Mesodermal cell (in vitro differentiated cells): ENCODE measurements around the gene ARHGEF7.
"Not testable (repeated sequence)": the region's sequence is repeated elsewhere in the genome, so short reads cannot be mapped to it uniquely, and the experiment has no call there.

Experiments used
- H3K27ac ChIP-seq: 2 replicates; pipeline ENCODE4 v1.7.0; 2013; ENCODE audit warnings: mild to moderate bottlenecking, low read depth, low read length, moderate library complexity; ENCODE audit not compliant: severe bottlenecking
- H3K36me3 ChIP-seq: 2 replicates; pipeline ENCODE4 v1.7.1; 2013; ENCODE audit warnings: mild to moderate bottlenecking, low read length, moderate library complexity; ENCODE audit not compliant: control insufficient read depth, insufficient read depth
- H3K4me1 ChIP-seq: one replicate; pipeline ENCODE4 v1.7.1; 2013; ENCODE audit warnings: mild to moderate bottlenecking, low read length; ENCODE audit not compliant: insufficient read depth, control insufficient read depth, poor library complexity, severe bottlenecking
- H3K4me3 ChIP-seq: 2 replicates; pipeline ENCODE4 v1.7.0; 2013; ENCODE audit warnings: low read length, control low read depth, mild to moderate bottlenecking; ENCODE audit not compliant: insufficient read depth, poor library complexity, severe bottlenecking; ENCODE audit errors: extremely low read depth
- H3K9me3 ChIP-seq: 2 replicates; pipeline ENCODE4 v1.7.1; 2013; ENCODE audit warnings: mild to moderate bottlenecking, low read length, moderate library complexity; ENCODE audit not compliant: control insufficient read depth
- WGBS, 2 experiments: methylation state at CpG; one replicate each; pipeline ENCODE4 v1.1.5; 2013; ENCODE audit warnings: missing lambda C conversion rate in 2 of 2; ENCODE audit not compliant: insufficient coverage in 2 of 2; 5-methylcytosine and 5-hydroxymethylcytosine counted together

ARHGEF7 gene

DNA sequence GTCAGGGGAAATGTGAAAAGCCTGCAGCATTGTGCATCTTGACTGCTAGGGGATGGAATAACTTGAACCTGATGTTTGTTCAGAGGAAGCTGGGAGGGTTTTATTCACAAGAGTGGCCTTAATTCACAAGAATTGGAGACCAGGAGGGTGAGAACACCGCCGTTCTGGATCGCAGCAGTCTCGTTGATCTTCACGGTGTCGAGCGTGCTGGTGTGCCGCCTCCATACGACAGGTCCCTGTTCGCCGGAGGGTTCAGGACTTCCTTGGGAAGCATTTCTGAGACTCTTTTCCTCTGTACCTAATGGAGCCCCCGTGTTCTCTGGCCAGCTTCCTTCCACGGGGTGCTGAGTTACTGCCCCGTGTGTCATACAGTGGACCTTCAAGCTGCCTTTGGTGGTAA, 66.9 kb downstream of the ARHGEF7 start:
- Histone ChIP-seq H3K4me3 (no peak overlapping the region), H3K27ac (no peak overlapping the region), H3K9me3 (no peaks in the 10 kb centered on the region), H3K36me3 (peaks cover 8% of the 10 kb centered on the region), H3K4me1 (peaks cover 18% of the 10 kb centered on the region)
- 98 to 99% methylated on average over 14 of the region's 14 CpGs for WGBS, 2 experiments

DNA sequence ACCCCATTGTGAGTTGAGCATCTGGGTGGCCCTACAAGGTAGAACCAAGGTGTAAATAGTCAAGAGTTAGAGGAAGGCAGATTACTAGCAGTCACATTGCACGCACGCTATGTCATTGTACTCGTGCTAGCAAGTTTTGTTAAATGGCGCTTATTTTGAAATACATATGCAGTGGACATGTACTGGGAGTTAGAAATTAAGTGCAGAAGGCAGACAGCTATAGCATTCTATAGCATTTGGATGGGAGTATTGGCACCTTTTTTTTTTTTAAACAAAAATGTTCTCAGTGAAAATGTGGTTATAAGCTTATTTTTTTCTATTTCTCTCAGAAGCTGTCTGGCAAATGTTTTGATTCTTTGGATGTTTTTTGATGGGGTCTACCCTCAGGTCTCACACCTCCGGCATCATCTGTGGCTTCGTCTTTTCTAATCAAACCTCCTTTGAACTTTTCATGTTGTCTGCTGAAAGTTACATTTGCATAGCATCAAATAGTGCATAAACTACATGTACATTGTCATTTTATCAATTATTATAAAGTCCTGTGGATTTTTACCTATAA, 68.1 kb downstream of the ARHGEF7 start:
- no peak overlapping the region for H3K4me3 ChIP-seq
- peaks cover 1% of the 10 kb centered on the region for H3K36me3 ChIP-seq
- WGBS, 2 experiments: 93 to 95% methylated on average over 4 to 6 of the region's 6 CpGs
- H3K9me3 ChIP-seq: no peaks in the 10 kb centered on the region
- peaks cover 14% of the 10 kb centered on the region for H3K4me1 ChIP-seq
- H3K27ac ChIP-seq: no peak overlapping the region

DNA sequence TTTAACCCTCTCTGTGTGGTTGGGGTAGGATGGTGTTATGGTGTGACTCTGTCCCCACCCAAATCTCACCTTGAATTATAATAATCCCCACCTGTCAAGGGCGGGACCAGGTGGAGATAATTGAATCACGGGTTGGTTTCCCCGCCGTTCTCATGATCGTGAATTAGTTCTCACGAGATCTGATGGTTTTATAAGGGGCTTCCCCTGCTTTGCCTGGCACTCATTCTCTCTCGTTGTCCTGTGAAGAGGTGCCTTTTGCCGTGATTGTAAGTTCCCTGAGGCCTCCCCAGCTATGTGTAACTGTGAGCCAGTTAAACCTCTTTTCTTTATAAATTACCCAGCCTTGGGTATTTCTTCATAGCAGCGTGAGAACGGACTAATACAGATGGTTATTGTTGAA, 68.8 kb downstream of the ARHGEF7 start:
- Histone ChIP-seq H3K27ac (no peak overlapping the region), H3K9me3 (no peaks in the 10 kb centered on the region), H3K36me3 (peaks cover 9% of the 10 kb centered on the region), H3K4me3 (no peak overlapping the region), H3K4me1 (peaks cover 14% of the 10 kb centered on the region)
- 87 to 100% methylated on average over 1 to 7 of the region's 10 CpGs for WGBS, 2 experiments

DNA sequence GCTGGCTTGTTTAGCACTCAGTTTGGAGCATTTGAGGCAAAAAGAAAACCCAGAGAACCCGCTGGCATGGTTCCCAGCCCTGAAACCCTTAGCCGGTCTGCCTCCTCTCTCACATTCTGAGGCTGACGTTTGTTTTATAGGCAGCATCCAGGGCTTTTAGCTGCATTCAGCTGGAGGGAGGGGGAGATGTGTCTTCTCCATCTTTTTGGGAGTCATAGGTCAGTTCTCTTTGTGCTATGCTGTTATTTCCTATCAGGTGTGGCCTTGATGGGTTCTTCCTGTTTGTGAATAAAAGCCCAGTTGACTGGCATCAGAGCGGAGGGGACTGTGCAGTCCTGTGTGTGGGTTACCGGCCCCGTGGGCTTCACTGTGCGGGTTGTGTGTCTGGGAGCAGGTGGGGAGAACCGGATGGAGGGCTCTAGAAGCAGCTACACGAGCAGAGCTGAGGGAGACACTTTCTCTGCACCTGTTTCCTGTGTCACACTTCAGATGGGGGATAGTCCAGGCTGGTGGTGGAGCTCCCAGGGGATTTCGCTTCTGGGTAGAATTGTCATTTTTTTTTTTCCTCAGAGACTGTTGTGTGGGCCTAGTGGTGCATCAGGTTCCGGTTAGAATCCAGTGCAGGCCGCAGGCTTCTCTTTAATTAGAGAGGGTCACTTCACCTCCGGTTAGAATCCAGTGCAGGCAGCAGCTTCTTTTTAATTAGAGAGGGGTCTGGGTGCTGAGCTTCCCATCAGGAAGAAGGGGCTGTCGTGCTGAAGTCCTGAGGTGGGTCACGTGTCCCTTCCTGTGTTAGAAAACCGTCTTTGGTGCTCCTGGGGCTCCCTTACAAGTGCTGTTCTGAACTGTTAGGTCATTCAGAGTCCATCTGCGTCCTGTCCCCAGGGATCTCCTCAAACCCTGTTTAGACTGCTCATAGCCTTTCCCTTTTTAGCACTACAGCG, 69.6 kb downstream of the ARHGEF7 start:
- 91 to 92% methylated on average over 16 to 17 of the region's 18 CpGs for WGBS, 2 experiments
- Histone ChIP-seq H3K9me3 (no peaks in the 10 kb centered on the region), H3K36me3 (peaks cover 11% of the 10 kb centered on the region), H3K27ac (no peak overlapping the region), H3K4me1 (peaks cover 14% of the 10 kb centered on the region), H3K4me3 (no peak overlapping the region)

DNA sequence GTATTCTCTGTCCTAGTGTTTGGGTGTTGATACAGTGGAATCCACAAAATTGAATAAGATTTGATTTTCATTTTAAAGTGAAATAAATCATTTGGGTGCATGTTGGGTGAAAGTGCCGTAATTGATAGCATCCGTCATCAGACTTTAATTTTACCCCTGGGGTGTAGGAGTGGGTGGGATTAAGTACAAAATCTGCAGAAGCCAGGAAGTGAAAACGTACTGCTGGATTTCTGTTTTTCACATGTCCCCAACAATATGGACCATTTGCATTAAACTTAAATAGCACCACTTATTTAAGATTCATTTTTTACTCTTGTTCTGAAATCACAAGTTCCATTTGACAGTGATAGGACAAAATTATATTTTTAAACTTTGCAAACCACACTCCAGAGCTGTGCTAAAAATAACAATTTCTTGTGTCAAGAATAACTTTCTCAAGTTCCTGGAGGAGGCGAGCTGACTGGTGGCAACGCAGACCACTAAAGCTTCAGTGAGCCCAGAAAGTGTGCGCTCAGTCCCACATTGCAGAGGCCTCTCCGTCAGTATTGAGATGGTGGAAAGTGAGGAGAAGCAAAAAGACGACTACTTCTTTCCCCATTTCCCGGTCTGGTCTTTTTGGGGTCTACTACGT, 71.3 kb downstream of the ARHGEF7 start:
- H3K4me1 ChIP-seq: peaks cover 10% of the 10 kb centered on the region
- H3K9me3 ChIP-seq: no peaks in the 10 kb centered on the region
- H3K4me3 ChIP-seq: no peak overlapping the region
- peaks cover 11% of the 10 kb centered on the region for H3K36me3 ChIP-seq
- H3K27ac ChIP-seq: no peak overlapping the region
- 97 to 98% methylated on average over 6 to 7 of the region's 10 CpGs for WGBS, 2 experiments

DNA sequence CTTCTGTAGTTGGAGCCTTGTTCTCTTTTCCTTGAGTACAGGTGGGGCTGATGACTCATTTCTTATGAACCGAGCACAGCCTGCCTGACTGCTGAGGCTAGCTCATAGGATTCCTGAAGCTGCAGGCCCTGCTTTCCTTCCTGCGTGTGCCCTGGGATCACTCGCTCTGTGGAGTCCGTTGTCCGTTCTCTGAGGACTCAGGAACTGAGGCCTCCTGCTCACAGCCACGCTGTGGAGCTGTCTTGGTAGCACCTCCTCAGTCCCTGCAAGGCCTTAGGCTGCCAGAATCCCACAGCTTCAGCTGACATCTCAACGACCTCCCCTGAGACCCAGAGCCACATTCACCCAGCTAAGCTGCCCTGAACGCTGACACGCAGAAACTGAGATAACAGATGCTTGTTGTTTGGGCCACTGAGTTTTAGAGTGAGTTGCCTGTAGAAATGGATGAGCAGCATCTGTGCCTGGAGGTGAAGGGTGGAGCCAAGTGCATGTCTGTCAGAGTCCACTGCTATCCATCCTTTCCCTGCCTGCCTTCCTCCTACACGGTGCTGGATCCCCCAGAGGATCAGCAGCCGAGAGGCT, 72.9 kb downstream of the ARHGEF7 start:
- WGBS, 2 experiments: 88 to 92% methylated on average over 7 to 8 of the region's 11 CpGs
- H3K9me3 ChIP-seq: no peaks in the 10 kb centered on the region
- peaks cover 10% of the 10 kb centered on the region for H3K4me1 ChIP-seq
- no peak overlapping the region for H3K27ac ChIP-seq
- no peak overlapping the region for H3K4me3 ChIP-seq
- peaks cover 11% of the 10 kb centered on the region for H3K36me3 ChIP-seq

DNA sequence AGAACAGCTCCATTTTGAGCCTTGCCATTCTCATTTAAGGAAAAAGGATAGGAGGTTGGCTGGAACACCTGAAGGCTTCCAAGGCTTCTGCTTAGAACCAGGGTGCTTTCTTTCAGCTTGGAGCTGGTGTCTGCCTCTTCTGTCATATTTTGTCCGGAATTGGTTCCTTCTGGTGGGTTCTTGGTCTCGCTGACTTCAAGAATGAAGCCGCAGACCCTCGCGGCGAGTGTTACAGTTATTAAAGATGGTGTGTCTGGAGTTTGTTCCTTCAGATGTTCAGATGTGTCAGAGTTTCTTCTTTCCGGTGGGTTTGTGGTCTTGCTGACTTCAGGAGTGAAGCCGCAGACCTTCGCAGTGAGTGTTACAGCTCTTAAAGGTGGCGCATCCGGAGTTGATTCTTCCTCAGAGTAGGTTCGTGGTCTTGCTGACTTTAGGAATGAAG, 74.0 kb downstream of the ARHGEF7 start:
- WGBS, 2 experiments: 94 to 96% methylated on average over 9 to 10 of the region's 12 CpGs
- Histone ChIP-seq H3K36me3 (peaks cover 11% of the 10 kb centered on the region), H3K4me1 (peaks cover 14% of the 10 kb centered on the region)
- H3K4me3 ChIP-seq, H3K9me3 ChIP-seq, H3K27ac ChIP-seq: not testable (repeated sequence)

DNA sequence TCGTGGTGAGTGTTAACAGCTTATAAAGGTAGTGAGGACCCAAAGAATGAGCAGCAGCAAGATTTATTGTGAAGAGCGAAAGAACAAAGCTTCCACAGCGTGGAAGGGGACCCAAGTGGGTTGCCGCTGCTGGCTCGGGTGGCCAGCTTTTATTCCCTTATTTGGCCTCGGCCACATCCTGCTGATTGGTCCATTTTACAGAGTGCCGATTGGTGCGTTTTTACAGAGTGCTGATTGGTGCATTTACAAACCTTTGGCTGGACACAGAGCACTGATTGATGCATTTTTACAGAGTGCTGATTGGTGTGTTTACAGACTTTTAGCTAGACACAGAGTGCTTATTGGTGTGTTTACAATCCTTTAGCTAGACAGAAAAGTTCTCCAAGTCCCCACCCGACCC, 74.4 kb downstream of the ARHGEF7 start:
- not testable (repeated sequence) for H3K27ac ChIP-seq, H3K9me3 ChIP-seq, H3K4me3 ChIP-seq
- WGBS, 2 experiments: 92 to 95% methylated on average over 7 to 8 of the region's 9 CpGs
- H3K4me1 ChIP-seq: peaks cover 14% of the 10 kb centered on the region
- H3K36me3 ChIP-seq: peaks cover 11% of the 10 kb centered on the region

DNA sequence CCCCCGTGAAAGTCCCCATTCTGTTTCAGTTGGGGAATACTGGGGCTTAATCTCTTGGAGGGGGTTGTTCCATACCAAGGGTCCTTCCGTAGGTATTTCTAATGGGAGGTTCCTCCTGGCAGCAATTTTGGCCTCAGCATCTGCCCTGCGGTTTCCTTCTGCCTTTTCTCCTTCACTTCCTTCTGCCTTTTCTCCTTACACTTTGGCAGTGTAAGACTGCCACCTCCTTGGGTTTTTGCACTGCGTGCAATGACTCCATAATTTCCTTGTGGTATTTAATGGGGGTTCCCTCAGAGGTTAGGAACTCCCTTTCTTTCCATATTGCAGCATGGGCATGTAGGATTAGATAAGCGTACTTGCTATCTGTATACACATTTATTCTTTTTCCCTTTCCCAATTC, 78.1 kb downstream of the ARHGEF7 start:
- H3K9me3 ChIP-seq, H3K27ac ChIP-seq, H3K4me3 ChIP-seq: not testable (repeated sequence)
- WGBS, 2 experiments: 100% methylated on average over 1 of the region's 5 CpGs
- peaks cover 11% of the 10 kb centered on the region for H3K4me1 ChIP-seq
- H3K36me3 ChIP-seq: peaks cover 23% of the 10 kb centered on the region

DNA sequence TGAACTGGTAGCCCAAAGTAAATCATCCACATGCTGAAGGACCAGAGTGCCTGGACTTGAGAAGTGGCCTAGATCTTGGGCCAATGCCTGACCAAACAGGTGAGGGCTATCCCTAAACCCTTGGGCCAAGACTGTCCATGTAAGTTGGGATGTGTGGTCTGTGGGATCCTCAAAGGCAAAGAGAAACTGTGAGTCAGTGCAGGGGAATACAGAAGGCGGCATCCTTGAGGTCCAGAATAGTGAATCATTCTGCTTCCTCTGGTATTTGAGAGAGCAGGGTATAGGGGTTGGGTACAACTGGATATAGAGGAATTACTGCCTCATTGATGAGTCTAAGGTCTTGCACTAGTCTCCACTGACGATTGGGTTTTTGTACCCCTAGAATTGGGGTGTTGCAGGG, 79.5 kb downstream of the ARHGEF7 start:
- not testable (repeated sequence) for H3K9me3 ChIP-seq, H3K4me3 ChIP-seq
- WGBS, 2 experiments: 50 to 80% methylated on average over 1 of the region's 2 CpGs
- H3K36me3 ChIP-seq: peaks cover 23% of the 10 kb centered on the region
- peaks cover 11% of the 10 kb centered on the region for H3K4me1 ChIP-seq
- H3K27ac ChIP-seq: peak overlapping the region; percentile 33
